Endodermal cell (in vitro differentiated cells): ENCODE results near the gene SUFU. TPM values are rescaled to one million over a fixed set of nuclear protein-coding genes. Genes with fewer than 3 reads are reported as not detected.

Experiments
- DNase-seq: peaks from one replicate; pipeline ENCODE4 v3.0.0-alpha.2; 2017
- H3K27ac ChIP-seq: 2 replicates; pipeline ENCODE4 v1.5.1; 2013; ENCODE audit warnings: mild to moderate bottlenecking, low read depth, low read length, moderate library complexity
- H3K27me3 ChIP-seq: 2 replicates; pipeline ENCODE4 v1.6.1; 2013; ENCODE audit warnings: mild to moderate bottlenecking, low read length, moderate library complexity; ENCODE audit not compliant: insufficient read depth, control insufficient read depth, poor library complexity, severe bottlenecking
- H3K36me3 ChIP-seq: 2 replicates; pipeline ENCODE4 v1.7.0; 2013; ENCODE audit warnings: mild to moderate bottlenecking, low read length, moderate library complexity; ENCODE audit not compliant: control insufficient read depth, insufficient read depth
- H3K4me1 ChIP-seq: one replicate; pipeline ENCODE4 v1.7.0; 2013; ENCODE audit warnings: low read length; ENCODE audit not compliant: control insufficient read depth, insufficient read depth
- H3K4me3 ChIP-seq: 2 replicates; pipeline ENCODE4 v1.5.1; 2013; ENCODE audit warnings: mild to moderate bottlenecking, low read length, moderate library complexity
- H3K9ac ChIP-seq: 2 replicates; pipeline ENCODE4 v1.6.1; 2013; ENCODE audit warnings: mild to moderate bottlenecking, low read length, moderate library complexity; ENCODE audit not compliant: poor library complexity, severe bottlenecking; ENCODE audit errors: extremely low read depth
- H3K9me3 ChIP-seq: 2 replicates; pipeline ENCODE4 v1.6.1; 2013; ENCODE audit warnings: mild to moderate bottlenecking, low read length, moderate library complexity; ENCODE audit not compliant: control insufficient read depth
- H3K27ac Mint-ChIP-seq: 2 replicates; pipeline ENCODE4 v1.8.0; 2020; ENCODE audit warnings: mixed read lengths
- H3K27me3 Mint-ChIP-seq: 2 replicates; pipeline ENCODE4 v1.8.0; 2021; ENCODE audit warnings: mild to moderate bottlenecking, mixed read lengths; ENCODE audit not compliant: insufficient read depth
- H3K36me3 Mint-ChIP-seq: 2 replicates; pipeline ENCODE4 v1.8.0; 2020; ENCODE audit warnings: low read depth, mixed read lengths
- H3K4me1 Mint-ChIP-seq: 2 replicates; pipeline ENCODE4 v1.8.0; 2020; ENCODE audit warnings: mixed read lengths
- H3K4me3 Mint-ChIP-seq: 2 replicates; pipeline ENCODE4 v1.8.0; 2020; ENCODE audit warnings: mild to moderate bottlenecking, moderate library complexity, mixed read lengths
- H3K9me3 Mint-ChIP-seq: 2 replicates; pipeline ENCODE4 v1.8.0; 2020; ENCODE audit warnings: mild to moderate bottlenecking, mixed read lengths
- WGBS, 2 experiments: methylation state at CpG; one replicate each; pipeline versions ENCODE4 v1.1.5 to v1.1.7; 2013; ENCODE audit warnings: missing lambda C conversion rate in 2 of 2, mixed read lengths in 1 of 2; ENCODE audit not compliant: insufficient coverage in 1 of 2, insufficient read length in 1 of 2; 5-methylcytosine and 5-hydroxymethylcytosine counted together
- total RNA-seq, 2 donors: library from RNA; stranded (reverse); fragmentation: NEBNext Ultra II Directional in 1 of 2; extraction: Animal tissue kit (Norgen Biotek cat#: 25700) in 1 of 2; gene quantifications; 2 replicates in 1 of 2; 3 replicates in 1 of 2; pipeline ENCODE4 v1.2.1, GENCODE V29; 2021
- TF ChIP-seq, protein P1 (sequence below): fragments of 200-600 bp; sonication (generic); conservative IDR thresholded peaks from 2 replicates; pipeline ENCODE4 v1.5.0; 2021; ENCODE audit warnings: antibody characterized with exemption, mild to moderate bottlenecking

The SUFU gene
- total RNA-seq, 2 donors from 2014 or later: 19.1 to 20.6 TPM

DNA sequence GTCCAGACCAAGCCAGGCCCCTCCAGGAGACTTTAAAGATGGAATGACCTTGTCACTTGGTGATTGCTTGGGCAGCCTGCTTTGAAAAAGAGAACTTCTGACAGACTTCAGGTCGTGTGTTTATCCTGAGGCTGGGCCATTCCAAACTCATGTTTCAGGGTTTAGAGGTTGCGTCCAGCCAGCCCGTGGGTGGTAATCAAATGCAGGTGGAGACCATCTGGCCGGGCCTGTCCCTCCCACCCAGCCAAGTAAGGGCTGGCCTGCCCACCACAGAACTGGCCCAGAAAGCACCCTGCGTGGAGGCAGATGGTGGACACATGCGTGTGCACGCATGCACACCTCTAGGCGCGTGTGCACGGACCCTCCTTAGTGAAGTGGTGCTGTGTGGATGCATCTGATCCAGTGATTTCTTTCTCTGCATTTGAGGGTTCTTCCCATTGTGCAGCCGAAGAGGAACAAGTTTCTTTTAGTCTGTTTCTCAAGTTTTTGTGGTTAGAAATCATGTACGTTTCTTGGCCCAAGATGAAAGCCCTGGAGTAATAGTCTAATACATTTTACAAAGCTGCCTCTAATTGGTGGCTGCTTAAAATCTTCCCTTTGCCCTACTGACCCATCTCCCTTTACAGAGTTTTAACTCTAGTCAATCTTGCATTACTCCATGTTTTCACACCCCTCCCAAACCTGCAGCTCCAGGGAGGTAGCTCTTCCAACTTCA is 43.0 kb downstream of the SUFU start:
- Mint-ChIP-seq H3K27me3 (no peaks in the 10 kb centered on the region), H3K9me3 (no peaks in the 10 kb centered on the region), H3K36me3 (peaks cover 19% of the 10 kb centered on the region), H3K4me3 (no peak overlapping the region), H3K4me1 (no peaks in the 10 kb centered on the region), H3K27ac (no peak overlapping the region)
- Histone ChIP-seq H3K27ac (peak overlapping the region; percentile 44), H3K27me3 (no peaks in the 10 kb centered on the region), H3K9me3 (no peaks in the 10 kb centered on the region), H3K9ac (no peak overlapping the region), H3K4me3 (no peak overlapping the region), H3K36me3 (peaks cover 12% of the 10 kb centered on the region), H3K4me1 (no peaks in the 10 kb centered on the region)
- no peak for DNase-seq
- TF ChIP-seq, protein P1, sequence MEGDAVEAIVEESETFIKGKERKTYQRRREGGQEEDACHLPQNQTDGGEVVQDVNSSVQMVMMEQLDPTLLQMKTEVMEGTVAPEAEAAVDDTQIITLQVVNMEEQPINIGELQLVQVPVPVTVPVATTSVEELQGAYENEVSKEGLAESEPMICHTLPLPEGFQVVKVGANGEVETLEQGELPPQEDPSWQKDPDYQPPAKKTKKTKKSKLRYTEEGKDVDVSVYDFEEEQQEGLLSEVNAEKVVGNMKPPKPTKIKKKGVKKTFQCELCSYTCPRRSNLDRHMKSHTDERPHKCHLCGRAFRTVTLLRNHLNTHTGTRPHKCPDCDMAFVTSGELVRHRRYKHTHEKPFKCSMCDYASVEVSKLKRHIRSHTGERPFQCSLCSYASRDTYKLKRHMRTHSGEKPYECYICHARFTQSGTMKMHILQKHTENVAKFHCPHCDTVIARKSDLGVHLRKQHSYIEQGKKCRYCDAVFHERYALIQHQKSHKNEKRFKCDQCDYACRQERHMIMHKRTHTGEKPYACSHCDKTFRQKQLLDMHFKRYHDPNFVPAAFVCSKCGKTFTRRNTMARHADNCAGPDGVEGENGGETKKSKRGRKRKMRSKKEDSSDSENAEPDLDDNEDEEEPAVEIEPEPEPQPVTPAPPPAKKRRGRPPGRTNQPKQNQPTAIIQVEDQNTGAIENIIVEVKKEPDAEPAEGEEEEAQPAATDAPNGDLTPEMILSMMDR: no peak
- WGBS, 2 experiments: 93% methylated on average over 7 to 12 of the region's 12 CpGs

DNA sequence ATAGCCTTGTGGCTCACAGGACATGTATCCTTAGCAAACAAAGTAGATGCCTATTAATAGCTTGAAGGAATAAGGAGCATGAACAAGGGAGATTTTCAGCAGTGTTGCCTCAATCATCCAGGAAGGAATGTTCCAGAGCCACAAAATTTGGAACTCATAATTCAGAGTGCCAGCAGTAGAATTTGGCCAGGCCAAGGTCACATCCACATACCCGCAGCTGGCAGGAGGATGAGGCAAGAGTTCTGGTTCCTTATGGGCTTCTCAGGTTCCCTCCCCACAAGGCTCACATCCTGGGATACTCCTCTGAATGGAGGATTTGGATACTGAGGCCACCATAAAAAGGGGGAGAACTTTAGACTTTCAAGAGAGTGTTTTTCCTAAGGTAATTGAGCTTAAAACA is 45.8 kb downstream of the SUFU start:
- H3K27ac ChIP-seq: no peak overlapping the region
- peaks cover 37% of the 10 kb centered on the region for H3K36me3 Mint-ChIP-seq
- no peaks in the 10 kb centered on the region for H3K4me1 Mint-ChIP-seq
- H3K9ac ChIP-seq: no peak overlapping the region
- H3K36me3 ChIP-seq: peaks cover 20% of the 10 kb centered on the region
- 100% methylated on average over 1 of the region's 1 CpG for WGBS, 2 experiments
- DNase-seq: no peak
- H3K4me1 ChIP-seq: no peaks in the 10 kb centered on the region
- H3K27ac Mint-ChIP-seq: no peak overlapping the region
- no peaks in the 10 kb centered on the region for H3K27me3 Mint-ChIP-seq
- H3K27me3 ChIP-seq: no peaks in the 10 kb centered on the region
- H3K4me3 Mint-ChIP-seq: no peak overlapping the region
- TF ChIP-seq, protein P1: no peak
- H3K4me3 ChIP-seq: no peak overlapping the region
- H3K9me3 Mint-ChIP-seq: no peaks in the 10 kb centered on the region
- H3K9me3 ChIP-seq: no peaks in the 10 kb centered on the region

DNA sequence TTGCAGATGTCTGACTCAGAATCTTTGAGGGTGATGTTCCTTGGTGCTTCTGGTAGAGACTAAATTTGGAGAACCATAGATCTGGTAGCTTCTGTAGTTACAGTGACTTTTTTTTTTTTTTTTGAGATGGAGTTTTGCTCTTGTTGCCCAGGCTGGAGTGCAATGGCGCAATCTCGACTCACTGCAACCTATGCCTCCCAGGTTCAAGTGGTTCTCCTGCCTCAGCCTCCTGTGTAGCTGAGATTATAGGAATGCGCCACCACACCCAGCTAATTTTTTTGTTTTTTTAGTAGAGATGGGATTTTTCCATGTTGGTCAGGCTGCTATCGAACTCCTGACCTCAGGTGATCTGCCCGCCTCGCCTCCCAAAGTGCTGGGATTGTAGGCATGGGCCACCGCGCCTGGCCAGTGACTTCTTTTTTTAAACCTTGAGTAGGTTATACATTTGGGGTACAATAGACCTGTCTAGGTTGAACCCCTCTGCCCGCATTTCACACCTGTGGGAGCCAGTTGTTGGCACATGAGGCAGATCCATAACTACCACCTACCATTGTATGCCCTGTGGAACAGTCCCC is 47.0 kb downstream of the SUFU start:
- H3K27ac Mint-ChIP-seq: no peak overlapping the region
- H3K9me3 Mint-ChIP-seq: no peaks in the 10 kb centered on the region
- peaks cover 20% of the 10 kb centered on the region for H3K36me3 ChIP-seq
- peaks cover 37% of the 10 kb centered on the region for H3K36me3 Mint-ChIP-seq
- H3K4me3 ChIP-seq: no peak overlapping the region
- H3K4me1 Mint-ChIP-seq: no peaks in the 10 kb centered on the region
- WGBS, 2 experiments: 95 to 96% methylated on average over 4 to 9 of the region's 9 CpGs
- TF ChIP-seq, protein P1: no peak
- no peak overlapping the region for H3K27ac ChIP-seq
- no peak overlapping the region for H3K4me3 Mint-ChIP-seq
- no peak overlapping the region for H3K9ac ChIP-seq
- no peaks in the 10 kb centered on the region for H3K9me3 ChIP-seq
- H3K27me3 ChIP-seq: no peaks in the 10 kb centered on the region
- no peaks in the 10 kb centered on the region for H3K4me1 ChIP-seq
- no peak for DNase-seq
- no peaks in the 10 kb centered on the region for H3K27me3 Mint-ChIP-seq
